GM10847 (cell line): Measurements from ENCODE around the gene COL7A1.
A peak's percentile ranks its signal among the peaks of the same experiment; 100 is the strongest.

Experiments
- POLR2A ChIP-seq: IDR thresholded peaks from 2 replicates; pipeline ENCODE4 v1.6.1; 2011; ENCODE audit not compliant: insufficient read length; ENCODE audit errors: extremely low read depth

The COL7A1 gene

GRCh38 chr3:48595075-48595525 lies at the start of gene COL7A1:
Gene COL7A1, minus strand, starts transcription at chr3:48595329. Its CDS starts 170 bp downstream, at chr3:48595159.
- TF ChIP-seq POLR2A: no peak

- no peak for TF ChIP-seq POLR2A
Observed at GRCh38 chr3:48642605-48643004, 47.5 kb upstream of the COL7A1 start.

GRCh38 chr3:48641396-48641795 lies 46.3 kb upstream of the COL7A1 start:
- no peak for TF ChIP-seq POLR2A

GRCh38 chr3:48639944-48640606 lies 44.9 kb upstream of the COL7A1 start:
- no peak for TF ChIP-seq POLR2A

- no peak for TF ChIP-seq POLR2A
Observed at GRCh38 chr3:48637305-48637704, 42.2 kb upstream of the COL7A1 start.

- no peak for TF ChIP-seq POLR2A
Observed at GRCh38 chr3:48636149-48636655, 41.1 kb upstream of the COL7A1 start.

GRCh38 chr3:48635222-48636021 lies 40.3 kb upstream of the COL7A1 start, which contains the start of gene SLC26A6:
Gene SLC26A6, minus strand, starts transcription at chr3:48635461. Its CDS starts 68 bp downstream, at chr3:48635393.
- peak; percentile 30 for TF ChIP-seq POLR2A

GRCh38 chr3:48634661-48635221 lies 39.6 kb upstream of the COL7A1 start:
- TF ChIP-seq POLR2A: no peak

GRCh38 chr3:48633743-48634142 lies 38.6 kb upstream of the COL7A1 start:
- no peak for TF ChIP-seq POLR2A

- TF ChIP-seq POLR2A: no peak
Observed at GRCh38 chr3:48633256-48633655, 38.1 kb upstream of the COL7A1 start.

- TF ChIP-seq POLR2A: no peak
Observed at GRCh38 chr3:48631516-48632448, 36.7 kb upstream of the COL7A1 start.

GRCh38 chr3:48630833-48631232 lies 35.7 kb upstream of the COL7A1 start:
- no peak for TF ChIP-seq POLR2A

- TF ChIP-seq POLR2A: no peak
Observed at GRCh38 chr3:48630407-48630806, 35.3 kb upstream of the COL7A1 start.

- TF ChIP-seq POLR2A: no peak
Observed at GRCh38 chr3:48629894-48630293, 34.8 kb upstream of the COL7A1 start.
